Right renal cortex interstitium (tissue), 3 donors: Measurements from ENCODE around the gene PKD1. TPM values are rescaled to one million over a fixed set of nuclear protein-coding genes. Genes with fewer than 3 reads are reported as not detected.

ENCODE experiments used
- DNase-seq, 3 donors: peaks; one replicate each; pipeline ENCODE4 v3.0.0-alpha.2; 2013; ENCODE audit warnings: low read depth in 3 of 3, low spot score in 2 of 3
- polyA plus RNA-seq, 3 donors: library from polyadenylated mRNA; unstranded; fragments of 120-200 nt; gene quantifications; one replicate each; pipeline ENCODE4 v1.2.1, GENCODE V29; 2013; ENCODE audit not compliant: insufficient read length in 3 of 3

PKD1 gene
- polyA plus RNA-seq, 3 donors = 53.0 to 59.6 (median 54.5) TPM

DNA sequence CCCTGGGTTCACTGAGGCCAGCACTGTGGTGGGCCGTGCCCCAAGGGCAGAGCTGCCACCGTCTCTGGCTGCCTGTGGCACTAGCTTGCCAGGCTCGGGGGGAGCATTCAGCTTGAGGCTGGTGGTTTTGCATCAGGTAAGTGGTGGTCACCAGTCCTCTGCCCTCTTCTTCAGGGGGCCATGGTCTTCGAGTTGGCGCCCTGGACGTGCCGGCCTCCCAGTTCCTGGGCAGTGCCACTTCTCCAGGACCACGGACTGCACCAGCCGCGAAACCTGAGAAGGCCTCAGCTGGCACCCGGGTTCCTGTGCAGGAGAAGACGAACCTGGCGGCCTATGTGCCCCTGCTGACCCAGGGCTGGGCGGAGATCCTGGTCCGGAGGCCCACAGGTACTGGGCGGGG, 55.7 kb downstream of the PKD1 start:
- DNase-seq = no peak

DNA sequence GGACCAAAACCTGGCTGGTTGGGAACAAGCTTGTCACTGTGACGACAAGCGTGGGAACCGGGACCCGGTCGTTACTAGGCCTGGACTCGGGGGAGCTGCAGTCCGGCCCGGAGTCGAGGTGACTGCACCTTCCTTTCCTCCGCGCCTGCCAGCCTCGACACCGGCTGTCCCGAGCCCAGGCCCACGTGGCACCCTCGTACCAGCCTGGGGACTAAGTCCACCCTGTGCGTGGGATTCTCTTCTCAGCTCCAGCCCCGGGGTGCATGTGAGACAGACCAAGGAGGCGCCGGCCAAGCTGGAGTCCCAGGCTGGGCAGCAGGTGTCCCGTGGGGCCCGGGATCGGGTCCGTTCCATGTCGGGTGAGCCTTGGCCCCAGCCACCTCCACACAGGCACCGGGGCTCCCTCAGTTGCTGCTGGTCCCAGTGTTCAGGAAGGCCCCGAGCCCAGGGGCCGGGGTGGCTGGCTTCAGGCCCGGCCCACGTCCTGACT, 56.3 kb downstream of the PKD1 start:
- no peak for DNase-seq

- no peak for DNase-seq
These were observed 57.0 kb downstream of the PKD1 start for GRCh38 chr16:2078691-2079090.

DNA sequence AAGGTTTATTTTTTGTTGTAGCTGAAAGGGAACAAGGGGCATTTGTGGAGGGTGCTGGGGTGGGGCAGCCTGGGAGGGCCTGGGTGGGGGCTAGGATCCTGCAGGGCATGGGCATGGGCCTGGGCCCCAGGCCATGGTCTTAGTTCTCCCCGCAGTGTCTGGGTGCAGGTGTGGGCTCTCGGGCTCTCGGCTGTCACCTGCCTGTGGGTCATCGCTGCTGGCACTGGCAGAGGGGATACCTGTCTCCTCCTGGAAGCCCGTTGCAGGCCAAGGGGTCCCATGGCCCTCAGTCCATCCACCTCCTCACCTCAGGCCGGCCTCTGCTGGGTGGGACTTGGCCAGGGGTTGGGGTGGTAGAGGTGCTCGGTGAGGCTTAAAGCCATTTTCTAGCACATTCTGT, 57.6 kb downstream of the PKD1 start:
- no peak for DNase-seq

- DNase-seq = no peak
These were observed 58.0 kb downstream of the PKD1 start for GRCh38 chr16:2077696-2078095.

DNA sequence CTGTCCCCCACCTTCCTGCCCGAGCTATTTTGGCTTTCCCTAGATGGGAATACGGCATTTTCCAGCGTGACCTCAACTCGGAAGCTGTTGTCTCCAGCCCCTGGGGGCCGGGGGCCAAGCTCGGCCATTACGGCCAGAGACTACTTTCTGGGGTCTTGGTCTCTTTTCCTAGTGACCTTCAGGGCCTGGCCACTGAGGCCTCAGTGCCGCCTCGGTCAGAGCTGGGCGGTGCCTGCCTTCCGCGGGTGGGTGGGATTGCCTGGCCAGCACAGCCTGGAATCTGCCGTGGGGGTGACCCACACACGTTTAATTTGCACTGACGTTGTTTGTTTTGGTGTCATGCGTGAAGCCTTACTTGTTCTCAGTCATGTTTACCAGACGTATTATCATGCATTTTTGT, 58.7 kb downstream of the PKD1 start:
- DNase-seq = no peak

DNA sequence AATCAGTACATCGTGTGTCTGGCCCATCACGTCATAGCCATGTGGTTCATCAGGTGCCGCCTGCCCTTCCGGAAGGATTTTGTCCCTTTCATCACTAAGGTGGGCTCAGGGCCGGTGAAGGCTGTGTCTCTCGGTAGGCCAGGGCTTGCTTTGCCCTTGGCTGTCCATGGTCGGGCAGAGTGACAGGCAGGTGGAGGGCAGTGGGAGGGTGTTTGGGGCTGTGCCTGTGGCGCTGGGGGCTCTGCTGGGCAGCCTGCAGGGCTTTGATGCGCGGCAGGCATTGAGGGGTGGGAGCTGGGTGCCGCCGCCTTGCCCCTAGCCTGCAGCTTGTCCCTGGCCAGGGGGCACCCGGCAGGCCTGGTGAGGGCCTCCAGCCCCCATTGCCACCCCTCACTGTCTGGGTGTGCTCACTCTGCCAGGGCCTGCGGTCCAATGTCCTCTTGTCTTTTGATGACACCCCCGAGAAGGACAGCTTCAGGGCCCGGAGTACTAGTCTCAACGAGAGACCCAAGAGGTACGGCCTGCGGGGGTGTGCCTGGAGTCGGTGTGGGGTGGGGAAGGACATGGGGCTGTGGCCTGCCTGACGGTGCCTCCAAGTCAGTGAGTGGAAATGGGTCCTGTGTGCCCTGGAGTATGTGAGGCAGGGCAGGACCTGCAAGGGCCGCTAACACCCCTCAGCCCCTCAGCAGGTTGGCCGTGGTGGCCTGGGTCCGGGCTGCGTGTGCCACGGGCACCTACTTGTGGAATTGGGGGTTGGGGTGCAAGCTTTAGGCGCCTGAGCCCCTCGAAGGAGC, 59.4 kb downstream of the PKD1 start:
- no peak for DNase-seq

GRCh38 chr16:2075631-2076030, 60.1 kb downstream of the PKD1 start:
- no peak for DNase-seq

GRCh38 chr16:2074071-2074470, 61.6 kb downstream of the PKD1 start:
- DNase-seq = no peak

DNA sequence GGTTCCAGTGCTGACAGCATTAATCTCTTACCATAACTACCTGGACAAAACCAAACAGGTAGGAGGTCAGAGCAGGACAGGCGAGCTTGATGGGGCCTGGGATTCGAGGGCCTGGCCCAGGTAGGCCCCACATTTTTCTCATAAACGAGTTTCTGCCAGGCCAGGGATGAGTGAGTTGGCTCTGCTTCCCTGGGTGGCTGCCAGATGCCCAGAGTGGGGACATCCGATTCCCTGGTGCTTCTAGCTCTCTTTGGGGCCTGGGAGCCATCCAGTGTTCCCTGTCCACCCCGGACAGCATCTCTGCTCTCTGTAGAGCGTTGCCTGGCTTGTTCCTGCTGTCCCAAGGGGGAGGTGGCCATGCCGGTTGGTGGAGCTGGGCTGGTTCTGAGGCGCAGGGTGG, 62.8 kb downstream of the PKD1 start:
- DNase-seq = no peak

- DNase-seq = no peak
These were observed 64.1 kb downstream of the PKD1 start for GRCh38 chr16:2071454-2072202.

DNA sequence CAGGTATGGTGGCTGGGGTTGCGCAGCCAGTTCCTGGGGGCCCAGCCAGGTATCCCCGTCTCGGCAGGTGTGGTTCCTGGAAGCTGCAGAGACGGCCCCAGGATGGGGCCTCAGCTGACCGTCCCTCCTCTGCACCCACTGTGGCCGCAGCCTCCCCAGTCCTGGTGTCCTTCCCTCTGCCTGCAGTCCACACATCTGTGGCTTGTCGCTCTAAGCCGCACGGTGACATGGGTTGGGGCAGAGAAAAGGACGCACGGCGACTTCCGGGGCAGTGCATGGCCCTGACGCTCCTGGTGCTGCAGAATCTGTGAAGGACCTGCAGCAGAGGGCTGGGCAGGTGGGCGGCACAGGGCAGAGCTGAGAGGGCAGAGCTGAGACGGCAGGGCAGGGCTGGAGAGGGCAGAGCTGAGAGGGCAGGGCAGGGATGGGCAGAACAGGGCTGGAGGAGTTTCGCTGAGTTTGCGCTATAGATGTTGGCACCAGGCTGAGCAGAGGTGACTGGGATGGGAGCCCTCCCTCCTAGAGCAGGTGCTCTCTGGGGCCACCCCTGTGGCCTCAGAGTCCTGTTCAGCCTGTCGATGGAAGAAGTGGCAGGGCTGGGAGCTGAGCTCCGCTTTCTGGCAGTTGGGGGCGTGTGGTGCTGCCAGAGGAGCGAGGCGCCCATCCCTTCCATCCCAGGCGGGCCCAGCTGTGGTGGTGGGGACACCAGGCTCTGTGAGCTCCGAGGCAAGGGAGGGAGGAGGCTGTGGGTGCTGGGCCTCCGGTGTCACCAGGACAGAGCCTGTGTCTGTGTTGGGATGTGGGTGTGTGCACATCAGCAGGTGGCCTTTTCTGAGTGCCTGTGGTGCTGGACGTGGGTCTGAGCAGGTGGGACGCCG, 64.9 kb downstream of the PKD1 start:
- DNase-seq = no peak

DNA sequence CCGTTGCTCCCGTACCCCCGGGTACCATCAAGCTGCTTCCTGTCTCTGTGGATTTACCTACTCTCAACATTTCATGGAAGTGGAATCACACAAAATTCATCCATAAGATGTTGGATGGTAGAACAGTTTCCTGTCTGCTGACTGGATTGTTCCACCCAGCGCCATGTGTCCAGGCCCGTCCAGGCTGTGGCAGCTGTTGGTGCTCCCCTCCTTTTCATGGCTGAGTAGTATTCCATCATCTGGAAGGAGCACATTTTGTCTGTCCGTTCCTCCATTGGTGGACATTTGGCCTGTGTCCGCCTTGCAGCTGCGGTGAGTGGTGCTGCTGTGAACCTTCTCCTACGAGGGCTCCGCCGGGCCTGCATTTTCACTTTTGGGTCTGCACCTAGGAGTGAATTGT, 69.6 kb downstream of the PKD1 start:
- no peak for DNase-seq

- no peak for DNase-seq
These were observed 71.2 kb downstream of the PKD1 start for GRCh38 chr16:2064368-2064945.

- no peak for DNase-seq
These were observed 71.8 kb downstream of the PKD1 start for GRCh38 chr16:2063861-2064260.

DNA sequence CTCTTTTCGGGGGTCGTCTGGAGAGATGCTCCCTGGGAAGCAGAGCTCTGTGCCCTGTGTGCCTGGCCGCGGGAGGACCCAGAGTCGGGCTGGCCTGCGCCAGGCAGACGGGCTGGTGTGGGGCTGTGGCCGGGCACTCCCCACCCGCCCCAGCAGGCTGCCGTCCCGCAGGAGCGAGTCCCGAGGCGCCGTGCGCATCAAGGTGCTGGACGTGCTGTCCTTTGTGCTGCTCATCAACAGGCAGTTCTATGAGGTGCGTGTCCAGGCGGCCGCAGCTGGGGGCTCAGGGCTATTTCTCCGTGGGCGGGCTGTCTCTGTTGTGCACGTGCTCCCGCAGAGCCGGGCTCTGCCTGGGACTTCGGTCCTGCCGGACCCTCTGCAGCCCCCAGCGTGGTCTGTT, 72.9 kb downstream of the PKD1 start:
- DNase-seq = no peak

GRCh38 chr16:2061526-2061925, 74.2 kb downstream of the PKD1 start:
- no peak for DNase-seq

DNA sequence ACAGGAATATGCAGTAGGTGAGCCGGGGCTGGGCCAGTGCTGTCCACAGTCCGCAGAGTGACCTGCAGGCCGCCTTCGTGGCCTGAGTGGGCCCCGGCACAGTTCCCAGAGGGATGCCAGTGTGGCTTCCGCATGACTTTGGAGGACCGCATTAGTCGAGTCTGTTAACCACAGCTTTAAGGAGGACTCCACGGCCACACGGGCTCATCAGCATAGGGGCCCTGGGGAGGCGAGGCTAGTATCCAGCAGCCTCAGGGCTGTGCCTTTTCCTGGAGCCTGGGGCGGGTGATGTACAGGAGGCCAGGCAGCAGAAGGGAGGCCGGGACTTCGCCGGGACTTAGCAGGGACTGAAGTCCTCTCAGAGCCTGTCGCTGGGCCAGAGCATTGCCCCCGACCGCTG, 74.7 kb downstream of the PKD1 start:
- DNase-seq = no peak

- DNase-seq = no peak
These were observed 75.4 kb downstream of the PKD1 start for GRCh38 chr16:2060346-2060745.

GRCh38 chr16:2058872-2059271, 76.8 kb downstream of the PKD1 start:
- DNase-seq = no peak

- DNase-seq = no peak
These were observed 77.3 kb downstream of the PKD1 start for GRCh38 chr16:2058420-2058819.
